IgD-negative memory B cell (primary cell): Measurements from ENCODE around the gene ARHGAP1. TPM values are rescaled to one million over a fixed set of nuclear protein-coding genes. Genes with fewer than 3 reads are reported as not detected.
"Not testable (repeated sequence)": the region's sequence is repeated elsewhere in the genome, so short reads cannot be mapped to it uniquely, and the experiment has no call there.

Experiments
- H3K27ac Mint-ChIP-seq, 3 donors: one replicate each; pipeline ENCODE4 v1.8.0; 2020 to 2022; ENCODE audit warnings: mild to moderate bottlenecking in 3 of 3, mixed read lengths in 3 of 3, moderate library complexity in 1 of 3
- H3K27me3 Mint-ChIP-seq: one replicate; pipeline ENCODE4 v1.8.0; 2021; ENCODE audit warnings: mixed read lengths
- H3K36me3 Mint-ChIP-seq: one replicate; pipeline ENCODE4 v1.8.0; 2020; ENCODE audit warnings: mild to moderate bottlenecking, mixed read lengths
- H3K4me1 Mint-ChIP-seq, 3 donors: one replicate each; pipeline ENCODE4 v1.8.0; 2020 to 2022; ENCODE audit warnings: mixed read lengths in 3 of 3, mild to moderate bottlenecking in 1 of 3
- H3K4me3 Mint-ChIP-seq, 4 donors: one replicate each; pipeline ENCODE4 v1.8.0; 2020 to 2022; ENCODE audit warnings: mild to moderate bottlenecking in 4 of 4, mixed read lengths in 4 of 4, moderate library complexity in 3 of 4
- H3K9me3 Mint-ChIP-seq, 3 donors: one replicate each; pipeline ENCODE4 v1.8.0; 2020 to 2021; ENCODE audit warnings: mixed read lengths in 3 of 3, mild to moderate bottlenecking in 1 of 3
- polyA plus RNA-seq: library from polyadenylated mRNA; unstranded; fragments of 300-500 nt; fragmentation: Illumina TruSeq; gene quantifications from one replicate; pipeline ENCODE4 v1.2.3, GENCODE V29; 2021

The ARHGAP1 gene
- polyA plus RNA-seq, 1 donor from 2014 or later: 42.6 TPM

DNA sequence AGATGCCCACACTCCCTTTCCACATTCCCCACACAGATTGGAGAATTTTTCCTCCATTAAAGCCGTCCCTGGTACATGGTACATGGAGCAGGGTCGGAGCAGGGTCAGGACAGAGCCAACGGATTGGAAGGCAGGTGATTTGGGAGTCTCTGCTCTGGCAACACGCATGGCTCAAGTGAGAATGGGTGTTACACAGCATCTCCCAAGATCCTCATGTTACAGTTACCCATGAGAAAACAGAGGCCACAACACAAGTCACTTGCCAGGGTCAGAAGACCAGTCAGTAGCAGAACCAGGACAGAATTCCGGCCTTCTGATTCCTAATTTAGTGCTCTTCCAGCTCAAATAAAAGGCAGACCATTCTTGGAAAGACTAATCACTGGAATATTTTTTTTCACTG, 10.9 kb upstream of the ARHGAP1 start:
- Mint-ChIP-seq H3K9me3 (no peaks in the 10 kb centered on the region), H3K4me1 (no peaks in the 10 kb centered on the region), H3K4me3 (no peak overlapping the region), H3K27me3 (no peaks in the 10 kb centered on the region), H3K27ac (no peak overlapping the region), H3K36me3 (peaks cover 11% of the 10 kb centered on the region)

DNA sequence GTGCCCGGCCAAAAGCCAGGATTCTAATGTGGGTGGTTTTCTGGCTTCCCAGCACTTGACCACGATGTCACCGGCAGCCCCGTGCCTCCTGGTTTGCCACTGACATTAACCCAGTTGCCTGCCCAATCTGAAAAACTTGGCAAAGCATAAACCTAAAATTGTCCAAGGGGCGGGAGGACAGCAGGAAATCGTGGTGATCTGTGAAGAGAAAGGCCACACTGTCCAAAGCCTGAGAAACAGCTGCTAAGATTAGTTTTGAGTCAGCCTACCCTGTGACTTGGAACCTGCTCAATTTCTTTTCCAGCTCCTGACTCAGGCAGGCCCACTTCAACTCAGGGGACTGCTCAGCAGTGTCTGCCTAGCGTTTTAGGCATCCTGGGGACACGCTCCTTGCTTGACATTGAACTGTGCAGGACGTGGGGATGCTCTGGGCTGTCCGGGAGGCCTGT, 10.4 kb upstream of the ARHGAP1 start:
- no peaks in the 10 kb centered on the region for H3K9me3 Mint-ChIP-seq
- no peaks in the 10 kb centered on the region for H3K4me1 Mint-ChIP-seq
- no peak overlapping the region for H3K4me3 Mint-ChIP-seq
- peaks cover 11% of the 10 kb centered on the region for H3K36me3 Mint-ChIP-seq
- no peak overlapping the region for H3K27ac Mint-ChIP-seq
- no peaks in the 10 kb centered on the region for H3K27me3 Mint-ChIP-seq

DNA sequence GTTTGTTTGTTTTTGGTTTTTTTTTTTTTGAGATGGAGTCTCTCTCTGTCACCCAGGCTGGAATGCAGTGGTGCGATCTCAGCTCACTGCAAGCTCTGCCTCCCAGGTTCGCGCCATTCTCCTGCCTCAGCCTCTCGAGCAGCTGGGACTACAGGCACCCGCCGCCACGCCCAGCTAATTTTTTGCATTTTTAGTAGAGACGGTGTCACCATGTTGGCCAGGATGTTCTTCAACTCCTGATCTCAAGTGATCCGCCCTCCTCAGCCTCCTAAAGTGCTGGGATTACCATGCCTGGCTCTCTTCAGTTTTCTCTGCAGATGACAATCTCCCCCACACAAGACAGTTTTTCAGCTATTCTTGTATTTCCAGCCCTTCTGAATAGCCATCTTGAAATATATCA, 8.9 kb upstream of the ARHGAP1 start:
- not testable (repeated sequence) for H3K27me3 Mint-ChIP-seq, H3K4me3 Mint-ChIP-seq, H3K27ac Mint-ChIP-seq, H3K4me1 Mint-ChIP-seq, H3K9me3 Mint-ChIP-seq
- peaks cover 11% of the 10 kb centered on the region for H3K36me3 Mint-ChIP-seq

DNA sequence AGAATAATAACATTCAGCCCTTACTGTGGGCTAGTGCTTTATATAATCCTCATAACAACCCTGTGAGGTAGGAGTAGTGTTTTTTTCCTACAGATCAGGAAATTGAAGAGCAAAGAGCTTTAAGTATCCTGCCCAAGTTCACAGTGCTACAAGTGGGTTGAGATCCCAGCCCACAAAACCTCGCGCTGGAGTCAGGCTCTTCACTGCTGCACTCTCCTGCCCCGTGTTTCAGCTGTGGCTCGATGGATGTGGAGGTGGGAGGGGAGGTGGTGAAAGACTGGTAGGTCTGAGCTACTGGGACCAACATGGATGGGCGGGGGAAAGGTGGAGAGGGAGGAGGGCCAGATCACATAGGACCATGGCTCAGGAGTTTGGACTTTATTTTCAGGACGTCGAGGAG, 6.5 kb upstream of the ARHGAP1 start:
- no peaks in the 10 kb centered on the region for H3K27me3 Mint-ChIP-seq
- peak overlapping the region in 1 of 3 donors; percentile 80 for H3K27ac Mint-ChIP-seq
- H3K4me3 Mint-ChIP-seq: no peak overlapping the region
- no peaks in the 10 kb centered on the region for H3K9me3 Mint-ChIP-seq
- H3K36me3 Mint-ChIP-seq: peaks cover 14% of the 10 kb centered on the region
- H3K4me1 Mint-ChIP-seq: peaks cover 0 to 10% (median 7%) of the 10 kb centered on the region in 3 donors

DNA sequence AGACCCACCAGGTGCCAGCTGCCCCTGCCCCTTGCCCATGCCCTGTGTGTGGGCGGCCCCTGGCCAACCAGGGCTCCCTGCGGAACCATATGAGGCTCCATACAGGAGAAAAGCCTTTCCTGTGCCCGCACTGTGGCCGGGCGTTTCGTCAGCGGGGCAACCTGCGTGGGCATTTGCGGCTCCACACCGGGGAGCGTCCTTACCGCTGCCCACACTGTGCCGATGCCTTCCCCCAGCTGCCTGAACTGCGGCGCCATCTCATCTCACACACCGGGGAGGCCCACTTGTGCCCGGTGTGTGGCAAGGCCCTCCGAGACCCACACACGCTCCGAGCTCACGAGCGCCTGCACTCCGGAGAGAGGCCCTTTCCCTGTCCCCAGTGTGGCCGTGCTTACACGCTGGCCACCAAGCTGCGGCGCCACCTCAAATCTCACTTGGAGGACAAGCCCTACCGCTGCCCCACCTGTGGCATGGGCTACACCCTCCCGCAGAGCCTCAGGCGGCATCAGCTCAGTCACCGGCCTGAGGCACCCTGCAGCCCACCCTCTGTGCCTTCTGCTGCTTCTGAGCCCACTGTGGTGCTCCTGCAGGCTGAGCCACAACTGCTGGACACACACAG, 4.8 kb upstream of the ARHGAP1 start:
- no peak overlapping the region for H3K27ac Mint-ChIP-seq
- peaks cover 12 to 16% (median 14%) of the 10 kb centered on the region in 3 donors for H3K4me1 Mint-ChIP-seq
- H3K9me3 Mint-ChIP-seq: no peaks in the 10 kb centered on the region
- H3K27me3 Mint-ChIP-seq: no peaks in the 10 kb centered on the region
- H3K4me3 Mint-ChIP-seq: peak overlapping the region in 1 of 4 donors; percentile 53
- peaks cover 14% of the 10 kb centered on the region for H3K36me3 Mint-ChIP-seq

DNA sequence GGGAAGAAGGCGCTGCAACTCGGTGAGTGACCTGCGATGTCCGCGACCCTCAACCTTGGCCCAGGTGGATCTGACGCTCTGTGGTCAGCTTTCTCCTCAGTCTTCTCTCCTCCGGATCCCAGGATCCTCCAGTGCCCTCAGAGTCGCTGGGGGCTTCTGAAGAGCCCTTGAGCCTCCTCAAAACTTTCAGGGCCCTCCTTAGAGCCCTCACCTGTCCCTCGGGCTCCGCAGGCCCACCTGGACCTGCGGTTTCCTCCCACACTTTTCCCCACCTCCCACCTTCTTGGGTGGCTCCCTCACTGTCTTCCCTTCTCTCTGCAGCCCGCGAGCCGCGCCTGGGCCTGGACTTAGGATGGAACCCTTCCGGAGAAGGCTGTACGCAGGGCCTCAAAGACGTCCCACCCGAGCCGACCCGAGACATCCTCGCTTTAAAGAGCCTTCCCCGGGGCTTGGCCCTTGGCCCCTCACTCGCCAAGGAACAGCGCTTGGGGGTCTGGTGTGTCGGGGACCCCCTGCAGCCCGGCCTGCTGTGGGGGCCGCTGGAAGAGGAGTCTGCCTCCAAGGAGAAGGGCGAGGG, 747 bp upstream of the ARHGAP1 start:
- Mint-ChIP-seq H3K36me3 (peaks cover 3% of the 10 kb centered on the region), H3K9me3 (no peaks in the 10 kb centered on the region), H3K27me3 (no peaks in the 10 kb centered on the region), H3K27ac (peak overlapping the region; percentile 72 to 99 (median 95)), H3K4me1 (peaks cover 29 to 33% (median 29%) of the 10 kb centered on the region in 3 donors), H3K4me3 (peak overlapping the region; percentile 94 to 100 (median 98))

DNA sequence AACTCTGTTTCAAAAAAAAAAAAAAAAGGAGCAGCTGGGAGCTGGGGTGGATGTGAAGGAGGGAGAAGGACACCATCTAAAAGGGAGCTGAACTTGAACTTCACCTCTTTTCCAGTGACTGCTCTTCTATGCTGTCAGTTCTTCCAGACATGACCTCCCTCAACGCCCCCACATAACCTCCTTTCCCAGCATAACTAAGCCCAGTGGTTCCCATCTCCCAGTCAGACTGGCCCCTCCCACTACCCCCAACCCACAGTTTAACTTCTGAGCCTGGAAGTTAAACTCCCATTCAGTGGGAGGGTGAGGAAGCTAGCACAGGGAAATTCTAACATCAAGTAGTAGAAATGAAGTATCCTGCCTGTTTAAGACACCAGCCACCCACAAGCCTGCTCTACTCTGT, 1.8 kb downstream of the ARHGAP1 start:
- Mint-ChIP-seq H3K36me3 (peaks cover 5% of the 10 kb centered on the region), H3K4me1 (peaks cover 29 to 33% (median 29%) of the 10 kb centered on the region in 3 donors), H3K4me3 (peak overlapping the region in 3 of 4 donors; percentile 84 to 98 (median 94)), H3K27ac (peak overlapping the region in 2 of 3 donors; percentile 59 to 62), H3K9me3 (no peaks in the 10 kb centered on the region), H3K27me3 (no peaks in the 10 kb centered on the region)

DNA sequence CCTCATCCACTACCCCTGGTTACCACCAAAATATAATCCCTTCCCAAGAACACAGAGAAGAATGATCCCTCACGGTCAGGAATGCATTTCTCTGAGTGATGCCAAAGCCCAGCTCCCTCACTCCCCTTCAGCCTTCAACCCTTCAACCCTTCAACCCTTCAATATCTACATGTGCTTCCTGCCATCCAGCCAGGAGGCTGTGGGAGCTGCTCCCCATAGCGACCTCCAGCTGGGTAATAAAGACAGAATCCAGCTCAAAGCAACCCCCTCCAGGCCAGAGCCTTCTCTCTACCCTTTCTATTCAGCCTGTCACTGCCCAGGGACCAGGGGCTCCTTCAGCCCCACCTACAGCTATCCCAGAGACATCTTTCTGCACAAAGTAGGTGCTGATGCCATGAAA, 2.7 kb downstream of the ARHGAP1 start:
- Mint-ChIP-seq H3K36me3 (peaks cover 1% of the 10 kb centered on the region), H3K9me3 (no peaks in the 10 kb centered on the region), H3K4me3 (peak overlapping the region in 2 of 4 donors; percentile 27 to 54), H3K27me3 (no peaks in the 10 kb centered on the region), H3K4me1 (peaks cover 26 to 29% (median 28%) of the 10 kb centered on the region in 3 donors), H3K27ac (peak overlapping the region in 2 of 3 donors; percentile 60 to 74)

DNA sequence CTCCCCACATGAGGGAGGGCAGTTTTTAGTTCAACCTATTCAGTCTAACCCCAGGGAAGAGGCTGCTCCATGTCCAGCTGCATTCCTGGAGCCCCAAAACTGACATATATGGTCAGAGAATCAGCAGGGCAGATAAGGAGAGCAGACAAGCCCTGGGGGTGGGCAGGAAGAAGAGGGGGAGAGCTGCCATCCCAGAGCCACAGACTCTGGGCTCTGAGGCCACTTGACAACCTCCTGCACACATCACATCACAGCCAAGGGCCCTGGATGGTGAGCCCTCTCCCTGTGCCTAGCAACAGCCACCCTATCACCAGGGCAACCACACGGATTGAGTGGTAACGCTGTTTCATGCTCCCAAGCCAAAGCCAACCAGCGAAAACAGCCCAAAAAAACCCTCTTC, 3.1 kb downstream of the ARHGAP1 start:
- H3K4me1 Mint-ChIP-seq: peaks cover 23 to 29% (median 24%) of the 10 kb centered on the region in 3 donors

DNA sequence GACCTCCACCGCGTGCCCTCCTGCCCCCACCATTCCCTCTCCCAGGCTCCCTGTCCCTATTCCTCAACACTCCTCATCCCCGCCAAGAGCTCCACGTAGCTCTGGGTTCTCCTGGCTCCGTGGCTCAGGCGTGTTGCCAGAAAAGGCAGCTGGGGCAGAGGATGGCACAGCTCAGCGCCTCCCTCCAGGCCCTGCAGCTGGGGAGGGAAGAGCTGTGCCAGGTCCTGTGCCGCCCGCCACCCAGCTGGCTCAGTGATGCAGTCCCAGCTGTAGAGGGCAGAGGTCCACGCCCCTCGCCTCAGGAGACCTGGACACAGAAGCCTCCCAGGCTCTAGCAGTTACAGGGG, 4.2 kb downstream of the ARHGAP1 start:
- no peak overlapping the region for H3K27ac Mint-ChIP-seq

More for the DNA sequence above, 3.1 kb downstream of the ARHGAP1 start:
- Mint-ChIP-seq H3K4me3 (no peak overlapping the region), H3K27ac (peak overlapping the region in 1 of 3 donors; percentile 60), H3K9me3 (no peaks in the 10 kb centered on the region), H3K27me3 (no peaks in the 10 kb centered on the region), H3K36me3 (peaks cover 1% of the 10 kb centered on the region)

DNA sequence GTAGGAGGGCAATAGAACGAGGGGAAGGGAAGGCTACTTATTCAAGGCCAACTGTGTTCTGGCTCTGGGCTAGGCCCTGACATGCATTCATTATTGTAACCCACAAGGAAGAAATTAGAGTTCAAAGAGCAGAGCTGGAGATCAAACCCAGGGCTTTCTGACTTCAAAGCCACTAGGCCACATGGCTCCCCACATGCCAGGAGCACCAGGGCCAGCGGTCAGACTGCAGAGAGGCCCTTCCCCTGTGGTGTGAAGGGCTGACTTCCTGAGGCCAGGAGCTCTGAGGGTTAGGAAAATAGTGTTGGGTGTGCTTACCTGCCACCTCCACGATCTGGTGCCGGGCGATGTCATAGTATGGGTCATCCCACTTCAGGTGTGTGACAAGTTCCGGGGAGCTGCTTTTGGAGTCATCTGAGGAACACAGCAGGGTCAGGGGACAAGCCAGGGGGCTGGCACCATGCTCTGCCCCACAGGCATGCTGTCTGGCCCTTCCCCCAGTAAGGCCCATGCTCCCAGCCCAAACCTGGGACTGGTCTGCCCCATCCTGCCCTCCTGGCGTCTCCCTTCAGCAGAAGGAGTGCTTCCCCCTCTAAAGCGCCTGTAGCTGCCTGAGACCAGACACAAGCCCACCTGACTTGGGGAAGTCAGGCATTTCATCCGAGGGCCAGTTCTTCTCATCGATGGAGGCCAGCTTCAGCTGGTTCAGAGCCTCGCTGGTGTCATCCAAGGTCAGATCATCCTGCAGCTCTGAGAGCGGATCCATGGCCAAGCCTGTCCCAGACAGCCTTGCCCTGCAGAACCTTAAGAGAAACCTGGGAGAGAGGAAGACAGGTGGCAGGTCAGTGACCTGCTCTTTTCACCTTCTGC, 4.8 kb downstream of the ARHGAP1 start:
- H3K4me3 Mint-ChIP-seq: no peak overlapping the region
- H3K4me1 Mint-ChIP-seq: peaks cover 16 to 19% (median 17%) of the 10 kb centered on the region in 3 donors

More for the DNA sequence above, 4.2 kb downstream of the ARHGAP1 start:
- Mint-ChIP-seq H3K4me3 (no peak overlapping the region), H3K27me3 (no peaks in the 10 kb centered on the region), H3K4me1 (peaks cover 16 to 22% (median 17%) of the 10 kb centered on the region in 3 donors), H3K9me3 (no peaks in the 10 kb centered on the region), H3K36me3 (peaks cover 1% of the 10 kb centered on the region)

DNA sequence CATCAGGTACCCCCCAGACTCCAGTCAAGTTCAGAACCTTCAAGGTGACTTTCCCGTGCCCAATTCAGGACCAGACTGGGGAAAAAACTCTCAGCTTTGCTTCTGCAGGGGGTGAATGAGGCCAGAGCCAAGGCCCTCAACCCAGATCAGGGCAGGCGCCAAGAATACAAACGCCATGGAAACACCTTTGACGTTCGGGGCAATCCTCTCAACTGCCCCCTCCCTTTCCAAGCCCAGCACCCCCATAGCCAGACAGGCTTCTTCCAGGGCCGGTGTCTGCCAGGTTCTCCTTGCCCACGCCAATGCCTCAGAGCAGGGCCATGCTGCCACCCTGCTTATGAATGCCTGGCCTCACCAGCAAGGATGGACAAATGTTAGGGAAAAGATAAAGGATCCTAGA, 5.8 kb downstream of the ARHGAP1 start:
- Mint-ChIP-seq H3K27ac (no peak overlapping the region), H3K27me3 (no peaks in the 10 kb centered on the region), H3K4me3 (no peak overlapping the region), H3K9me3 (no peaks in the 10 kb centered on the region), H3K36me3 (peaks cover 1% of the 10 kb centered on the region), H3K4me1 (peaks cover 14% of the 10 kb centered on the region in 3 donors)

More for the DNA sequence above, 4.8 kb downstream of the ARHGAP1 start:
- no peaks in the 10 kb centered on the region for H3K27me3 Mint-ChIP-seq
- H3K36me3 Mint-ChIP-seq: peaks cover 1% of the 10 kb centered on the region
- no peaks in the 10 kb centered on the region for H3K9me3 Mint-ChIP-seq
- H3K27ac Mint-ChIP-seq: no peak overlapping the region

DNA sequence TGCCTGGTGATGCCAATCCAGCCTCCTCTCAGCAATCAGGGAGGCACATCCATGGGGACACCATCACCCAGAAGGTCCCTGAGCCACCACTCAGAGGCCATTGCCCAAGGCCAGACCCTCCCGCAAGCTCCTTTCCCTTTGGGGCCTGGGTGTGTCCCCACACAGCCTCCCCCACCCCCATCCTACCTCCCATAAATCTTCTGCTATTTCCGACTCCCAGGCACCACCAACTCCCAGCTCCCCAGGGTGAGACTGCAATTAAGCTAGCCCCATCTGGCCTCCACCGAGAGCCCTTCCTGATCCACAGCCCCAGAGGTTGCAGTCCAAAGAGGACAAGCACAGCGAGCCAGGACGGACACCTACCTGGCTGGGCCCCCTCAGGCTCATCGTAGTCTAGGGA, 6.3 kb downstream of the ARHGAP1 start:
- no peaks in the 10 kb centered on the region for H3K9me3 Mint-ChIP-seq
- no peaks in the 10 kb centered on the region for H3K27me3 Mint-ChIP-seq
- H3K4me3 Mint-ChIP-seq: no peak overlapping the region
- H3K4me1 Mint-ChIP-seq: peaks cover 10 to 12% (median 12%) of the 10 kb centered on the region in 3 donors
- H3K27ac Mint-ChIP-seq: no peak overlapping the region
- peaks cover 1% of the 10 kb centered on the region for H3K36me3 Mint-ChIP-seq

DNA sequence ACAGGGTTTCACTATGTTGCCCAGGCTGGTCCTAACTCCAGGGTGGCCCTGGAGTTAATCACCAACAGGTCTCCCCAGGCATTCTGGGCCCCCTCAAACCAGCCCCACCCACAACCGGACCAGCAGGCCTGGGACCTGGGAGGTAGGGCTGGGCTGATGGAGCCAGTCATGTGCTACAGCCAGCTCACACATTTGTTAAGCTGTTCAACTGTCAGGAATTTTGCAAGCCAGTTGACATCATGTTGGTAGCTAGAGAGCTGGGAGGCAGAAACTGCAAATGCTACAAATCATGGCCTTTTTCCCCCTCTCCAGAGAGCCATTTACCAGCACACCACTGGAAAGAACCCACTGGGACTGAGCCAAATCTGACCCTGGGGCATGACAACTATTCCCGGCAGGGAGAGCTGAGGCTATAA, 6.8 kb downstream of the ARHGAP1 start:
- peaks cover 6 to 7% (median 7%) of the 10 kb centered on the region in 3 donors for H3K4me1 Mint-ChIP-seq
- no peaks in the 10 kb centered on the region for H3K27me3 Mint-ChIP-seq
- H3K27ac Mint-ChIP-seq: no peak overlapping the region

DNA sequence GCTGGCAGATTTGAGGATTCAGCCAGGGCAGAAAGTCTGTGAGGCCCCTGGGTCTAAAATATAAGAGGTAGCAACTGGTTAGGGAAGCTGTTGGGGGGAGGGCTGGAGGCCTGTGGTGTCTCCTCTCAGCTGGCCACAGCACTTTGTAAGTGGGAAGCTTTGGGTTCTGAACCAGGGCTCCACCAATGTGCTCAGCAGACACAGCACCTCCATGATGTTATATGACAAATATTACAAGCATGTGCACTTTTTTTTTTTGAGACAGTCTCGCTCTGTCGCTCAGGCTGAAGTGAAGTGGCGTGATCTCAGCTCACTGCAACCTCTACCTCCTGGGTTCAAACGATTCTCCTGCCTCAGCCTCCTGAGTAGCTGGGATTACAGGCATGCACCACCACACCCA, 8.0 kb downstream of the ARHGAP1 start:
- Mint-ChIP-seq H3K4me3 (no peak overlapping the region), H3K27ac (no peak overlapping the region), H3K27me3 (no peaks in the 10 kb centered on the region), H3K4me1 (peaks cover 0 to under 1% (median 0%) of the 10 kb centered on the region in 3 donors), H3K9me3 (no peaks in the 10 kb centered on the region), H3K36me3 (peaks cover 1% of the 10 kb centered on the region)

More for the DNA sequence above, 6.8 kb downstream of the ARHGAP1 start:
- H3K4me3 Mint-ChIP-seq: no peak overlapping the region
- H3K9me3 Mint-ChIP-seq: no peaks in the 10 kb centered on the region
- H3K36me3 Mint-ChIP-seq: peaks cover 1% of the 10 kb centered on the region
